GM18498 (cell line): ENCODE measurements around the gene FRAT1.
"Not testable (repeated sequence)": the region's sequence is repeated elsewhere in the genome, so short reads cannot be mapped to it uniquely, and the experiment has no call there.

Source experiments
- ATAC-seq: cut with Tn5 transposase; IDR thresholded peaks from one replicate; pipeline ENCODE4 v1.9.1; 2021; ENCODE audit warnings: mild to moderate bottlenecking, moderate library complexity; ENCODE audit not compliant: unreplicated experiment

FRAT1 gene

DNA sequence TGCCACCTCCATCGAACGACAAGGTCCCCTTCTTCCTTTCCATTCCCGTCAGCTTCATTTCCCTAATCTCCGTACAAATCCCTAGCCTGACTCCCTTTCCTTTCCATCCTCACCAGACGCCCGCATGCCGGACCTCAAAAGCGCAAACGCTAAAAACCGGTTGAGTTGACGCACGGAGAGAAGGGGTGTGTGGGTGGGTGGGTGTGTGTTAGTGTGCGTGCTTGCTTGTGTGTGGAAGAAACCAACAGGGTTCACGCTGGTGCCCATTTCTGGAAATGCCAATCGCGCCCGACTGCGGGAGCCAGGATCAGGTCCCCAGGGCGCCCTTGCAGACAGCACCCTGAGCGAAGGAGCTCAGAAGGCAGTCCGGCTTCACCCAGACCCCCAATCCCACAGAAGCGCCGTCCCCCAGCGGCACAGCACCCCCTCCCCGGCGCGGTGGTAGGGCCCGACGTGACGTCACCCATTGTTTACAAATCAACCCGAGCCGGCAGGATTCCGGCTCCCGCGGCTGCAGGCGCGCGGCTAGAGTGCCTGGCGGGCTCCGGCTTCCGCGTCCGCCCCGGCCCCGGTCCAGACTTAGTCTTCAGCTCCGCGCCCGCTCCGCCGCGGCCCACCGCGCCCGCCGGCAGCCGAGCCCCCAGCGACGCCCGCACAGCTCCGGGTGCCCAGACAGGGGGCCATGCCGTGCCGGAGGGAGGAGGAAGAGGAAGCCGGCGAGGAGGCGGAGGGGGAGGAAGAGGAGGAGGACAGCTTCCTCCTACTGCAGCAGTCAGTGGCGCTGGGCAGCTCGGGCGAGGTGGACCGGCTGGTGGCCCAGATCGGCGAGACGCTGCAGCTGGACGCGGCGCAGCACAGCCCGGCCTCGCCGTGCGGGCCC, at the start of gene FRAT1:
FRAT1 (plus strand) TSS at position 500 of the 880 bp plus-strand sequence; CDS start at position 683, 183 bp downstream.
- peak; percentile 84 for ATAC-seq

DNA sequence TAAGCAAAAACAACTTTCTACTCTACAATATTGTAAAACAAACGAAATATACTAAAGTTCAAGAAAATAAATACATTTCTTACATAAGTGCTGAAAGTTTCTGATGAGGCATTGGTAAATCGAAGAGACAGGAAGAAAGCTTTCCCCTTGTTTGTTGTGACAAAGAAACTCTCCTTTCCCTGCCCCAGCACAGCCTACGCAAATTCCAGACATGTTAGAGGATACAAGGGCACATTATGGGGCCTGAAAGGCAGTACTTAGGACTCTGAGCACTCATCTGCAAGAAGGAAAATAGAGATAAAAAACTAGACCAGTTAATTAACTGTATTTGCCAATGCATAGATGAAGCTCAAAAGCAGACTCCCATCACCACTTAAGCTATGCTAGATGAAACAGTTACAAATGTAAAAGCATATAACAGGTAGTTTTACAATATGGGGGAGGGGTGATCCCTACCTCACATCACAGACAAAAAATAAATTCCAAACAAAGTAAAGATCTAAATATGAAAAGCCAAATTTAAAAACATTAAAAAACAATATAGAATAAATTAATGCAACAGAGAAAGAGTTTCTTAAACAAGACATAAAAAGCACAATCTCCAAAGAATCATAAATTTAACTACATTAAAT, 48.4 kb upstream of the FRAT1 start:
- ATAC-seq: no peak

GRCh38 chr10:97273700-97274099, 45.4 kb upstream of the FRAT1 start:
- no peak for ATAC-seq

DNA sequence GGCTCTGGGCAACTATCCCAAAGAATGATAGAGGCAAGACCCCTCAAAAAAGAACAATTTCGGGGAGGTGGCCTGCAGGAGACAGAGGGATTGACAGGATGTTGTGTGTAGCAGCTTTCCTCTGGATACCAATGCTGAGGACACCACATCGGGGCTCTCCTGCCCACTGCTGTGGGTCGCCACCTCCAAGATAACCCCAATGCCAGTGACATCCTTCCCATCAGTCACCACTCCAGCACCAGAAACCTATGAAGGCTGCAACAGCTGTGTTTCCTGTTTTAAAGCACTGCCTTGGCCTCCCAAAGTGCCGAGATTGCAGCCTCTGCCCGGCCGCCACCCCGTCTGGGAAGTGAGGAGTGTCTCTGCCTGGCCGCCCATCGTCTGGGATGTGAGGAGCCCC, 44.2 kb upstream of the FRAT1 start:
- no peak for ATAC-seq

DNA sequence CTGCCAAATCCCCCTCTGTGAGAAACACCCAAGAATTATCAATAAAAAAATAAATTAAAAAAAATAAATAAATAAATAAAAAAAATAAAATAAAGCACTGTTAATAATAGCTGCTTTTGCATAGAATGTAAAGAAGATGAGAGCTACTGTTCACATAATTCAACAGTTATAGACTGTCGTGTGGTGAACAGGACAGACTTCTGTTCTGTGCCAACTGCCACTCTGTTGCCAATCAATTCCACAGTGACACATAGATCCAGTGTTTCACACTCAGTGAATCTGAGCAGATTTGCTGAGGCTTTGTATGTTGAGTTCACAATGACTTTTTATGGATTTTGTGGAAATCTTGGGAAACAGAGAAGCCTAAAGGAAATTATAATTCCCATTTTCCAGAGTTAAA, 41.5 kb upstream of the FRAT1 start:
- ATAC-seq: no peak

DNA sequence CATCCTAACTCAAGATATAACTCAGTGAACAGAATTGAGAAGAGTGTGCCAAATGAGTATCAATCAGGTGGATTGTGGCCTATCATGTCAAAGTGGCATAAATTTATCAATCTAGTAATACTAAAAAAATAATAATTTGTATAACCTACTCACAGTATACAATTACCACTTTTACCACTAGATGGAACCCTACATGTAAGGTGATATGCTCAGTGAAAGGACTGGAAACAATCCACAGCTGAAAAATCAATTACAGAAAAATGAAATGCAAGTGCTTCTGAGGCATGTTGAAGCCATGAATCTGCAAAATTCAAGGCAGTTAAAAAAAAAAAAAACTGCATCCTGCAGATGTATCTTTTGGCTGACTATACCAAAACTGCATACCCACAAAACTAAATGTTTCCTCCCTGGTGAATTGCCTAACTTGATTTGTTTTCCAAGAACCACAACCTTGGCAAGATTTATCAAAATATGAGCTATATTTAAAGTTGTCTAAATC, 40.5 kb upstream of the FRAT1 start:
- ATAC-seq: no peak

- no peak for ATAC-seq
These were observed 39.8 kb upstream of the FRAT1 start for GRCh38 chr10:97279121-97279815.

DNA sequence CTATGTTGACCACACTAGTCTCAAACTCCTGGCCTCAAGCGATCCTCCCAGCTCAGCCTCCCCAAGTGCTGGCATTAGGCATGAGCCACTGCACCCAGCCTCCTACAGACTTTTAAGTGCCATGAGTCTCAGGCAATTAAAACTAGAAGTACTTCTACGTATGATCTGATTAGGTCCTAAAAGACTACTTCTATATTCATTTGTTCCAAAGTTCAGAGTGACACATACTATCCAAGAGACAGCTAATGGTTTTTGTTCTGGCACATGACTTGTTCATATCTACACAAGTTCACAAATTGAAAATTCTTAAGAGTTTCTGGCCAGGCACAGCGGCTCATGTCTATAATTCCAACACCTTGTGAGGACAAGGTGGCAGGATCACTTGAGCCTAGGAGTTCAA, 38.3 kb upstream of the FRAT1 start:
- no peak for ATAC-seq

DNA sequence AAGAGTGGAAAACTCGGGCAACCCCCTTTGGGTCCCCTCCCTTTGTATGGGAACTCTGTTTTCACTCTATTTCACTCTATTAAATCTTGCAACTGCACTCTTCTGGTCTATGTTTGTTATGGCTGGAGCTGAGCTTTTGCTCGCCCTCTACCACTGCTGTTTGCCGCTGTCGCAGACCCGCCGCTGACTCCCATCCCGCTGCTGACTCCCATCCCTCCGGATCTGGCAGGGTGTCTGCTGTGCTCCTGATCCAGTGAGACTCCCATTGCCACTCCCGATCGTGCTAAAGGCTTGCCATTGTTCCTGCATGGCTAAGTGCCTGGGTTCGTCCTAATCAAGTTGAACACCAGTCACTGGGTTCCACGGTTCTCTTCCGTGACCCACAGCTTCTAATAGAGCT, 29.0 kb upstream of the FRAT1 start:
- ATAC-seq: not testable (repeated sequence)

- not testable (repeated sequence) for ATAC-seq
These were observed 28.3 kb upstream of the FRAT1 start for GRCh38 chr10:97290576-97291356.

DNA sequence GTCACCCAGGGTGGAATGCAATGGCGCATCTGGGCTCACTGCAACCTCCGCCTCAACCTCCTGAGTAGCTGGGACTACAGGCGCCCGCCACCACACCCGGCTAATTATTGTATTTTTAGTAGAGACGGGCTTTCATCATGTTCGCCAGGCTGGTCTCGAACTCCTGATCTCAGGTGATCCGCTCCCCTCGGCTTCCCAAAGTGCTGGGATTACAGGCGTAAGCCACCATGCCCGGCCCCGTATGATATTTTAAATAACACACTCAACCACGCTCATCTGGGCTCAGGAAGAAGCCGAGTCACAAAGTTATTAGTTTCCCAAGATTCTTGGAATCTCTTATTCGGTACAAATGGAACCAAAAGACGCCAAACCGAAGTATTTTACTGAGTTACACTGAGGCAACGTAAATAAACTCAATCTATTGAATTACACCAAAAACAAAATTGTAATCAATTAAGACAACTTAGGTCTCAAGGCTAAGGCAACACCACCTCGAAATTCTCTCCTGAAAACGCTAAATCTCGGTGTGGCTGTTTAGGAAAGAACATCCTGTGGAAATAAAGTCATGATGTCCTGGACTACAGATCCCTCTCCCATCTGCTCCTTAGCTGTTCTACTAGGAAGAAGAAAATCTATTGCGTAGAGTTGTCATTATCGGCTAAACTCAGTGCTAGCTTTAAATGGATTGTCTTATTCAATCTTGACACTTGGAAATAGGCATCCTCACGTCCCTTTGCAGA, 27.5 kb upstream of the FRAT1 start:
- no peak for ATAC-seq

DNA sequence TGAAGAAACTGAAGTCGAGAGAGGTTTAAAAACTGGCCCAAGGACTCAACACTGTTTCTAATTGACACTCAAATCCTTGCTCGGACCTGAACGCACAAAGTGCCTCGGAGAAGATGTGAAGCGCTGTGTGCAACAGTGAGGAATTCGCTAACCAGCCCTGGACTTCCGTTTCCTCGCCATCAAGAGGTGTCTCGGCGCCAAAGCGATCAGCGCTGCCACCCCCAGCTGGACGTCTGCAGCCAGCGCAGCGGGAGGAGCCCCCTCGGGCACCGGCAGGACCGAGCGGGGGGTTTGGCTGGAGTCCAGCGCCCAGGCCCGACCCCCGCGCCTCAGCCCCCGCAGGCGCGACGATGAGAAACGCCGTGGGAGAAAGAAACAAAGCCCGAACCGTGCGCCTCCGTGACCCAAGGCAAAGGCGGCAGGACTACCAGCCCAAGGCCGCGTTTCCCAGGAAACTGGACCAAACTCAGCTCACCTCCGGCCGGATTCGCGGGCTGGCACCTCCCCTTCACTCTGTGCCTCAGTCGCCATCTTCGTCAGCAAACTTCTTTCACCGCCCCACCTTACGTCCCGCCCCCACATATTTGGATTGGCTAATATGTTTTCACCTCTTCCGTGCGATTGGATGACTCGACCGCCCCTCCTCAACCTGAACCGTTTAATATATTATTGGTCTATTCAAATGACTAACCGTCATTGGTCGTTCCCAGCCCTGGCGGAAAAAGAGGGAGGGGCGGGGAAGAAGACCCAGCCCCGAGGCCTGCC, 26.8 kb upstream of the FRAT1 start, which contains the start of gene ARHGAP19:
ARHGAP19 (minus strand) TSS at position 541 of the 765 bp plus-strand sequence; CDS start at position 531, 10 bp downstream.
- peak; percentile 95 for ATAC-seq

DNA sequence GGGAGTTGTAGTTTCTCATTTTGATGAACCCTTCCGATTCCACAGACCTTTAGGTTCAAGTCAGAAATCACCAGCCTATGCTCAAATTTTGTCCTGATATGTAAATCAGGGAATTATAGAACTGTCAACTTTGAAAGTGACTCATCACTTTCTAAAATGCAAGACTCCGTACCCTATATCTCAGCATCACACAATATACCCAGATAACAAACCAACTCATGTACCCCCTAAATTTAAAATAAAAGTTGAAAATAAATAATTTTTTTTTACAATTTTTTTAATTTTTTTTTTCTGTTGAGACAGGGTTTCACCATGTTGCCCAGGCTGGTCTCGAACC, 26.2 kb upstream of the FRAT1 start:
- ATAC-seq: no peak

GRCh38 chr10:97297556-97298222, 21.4 kb upstream of the FRAT1 start:
- ATAC-seq: no peak

DNA sequence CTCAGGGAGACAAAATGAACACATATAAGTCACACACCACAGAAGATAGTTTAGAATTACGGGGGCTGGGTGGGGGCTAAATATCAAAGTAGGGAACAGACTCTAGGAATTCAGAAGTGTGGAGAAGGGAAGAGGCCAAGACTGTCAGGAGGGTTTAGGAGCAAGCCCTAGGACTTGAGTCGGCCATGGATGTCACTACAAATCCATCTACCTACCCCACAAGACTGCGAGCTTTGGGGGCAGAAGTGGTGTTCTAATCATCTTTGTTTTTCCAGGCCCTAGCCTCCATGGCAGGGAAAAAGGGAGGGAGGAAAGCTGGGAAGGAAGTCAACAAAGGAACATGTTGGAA, 20.9 kb upstream of the FRAT1 start:
- no peak for ATAC-seq

DNA sequence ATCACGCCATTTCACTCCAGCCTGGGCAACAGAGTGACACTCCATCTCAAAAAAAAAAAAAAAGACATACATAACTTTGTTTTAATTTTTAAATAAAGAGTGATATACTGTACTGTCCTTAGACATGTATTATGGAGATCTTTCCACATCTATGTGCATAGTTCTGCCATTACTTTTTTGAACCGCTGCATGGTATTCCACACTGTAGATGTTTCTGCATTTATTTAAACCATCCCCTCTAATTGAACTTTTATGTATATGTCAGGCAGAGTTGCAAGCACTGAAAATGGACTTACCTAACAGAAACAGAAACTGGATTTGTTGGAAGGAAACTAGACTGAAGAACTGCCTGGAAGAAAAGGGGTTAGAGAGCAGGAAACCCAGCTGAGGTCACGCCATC, 18.1 kb upstream of the FRAT1 start:
- no peak for ATAC-seq

- no peak for ATAC-seq
These were observed 16.8 kb upstream of the FRAT1 start for GRCh38 chr10:97302088-97302791.

DNA sequence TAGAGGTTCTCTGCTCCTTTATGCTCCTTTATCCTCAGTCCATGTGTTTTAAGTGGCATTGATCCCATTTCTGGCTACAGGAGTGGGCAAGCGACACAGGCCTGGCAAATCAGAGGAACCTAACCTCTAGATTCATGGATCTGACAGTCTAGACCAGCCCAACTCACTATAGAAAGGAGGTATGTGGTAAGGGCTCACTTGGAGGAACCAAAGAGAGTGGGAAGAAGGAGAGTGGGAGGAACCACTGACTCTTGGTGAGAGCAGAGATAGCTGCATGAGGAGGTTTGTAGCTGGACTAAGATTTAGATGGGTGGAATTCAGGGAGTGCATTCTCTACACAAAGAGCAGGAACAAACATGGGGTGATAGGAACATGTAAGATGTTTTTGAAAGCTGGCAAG, 11.6 kb upstream of the FRAT1 start:
- ATAC-seq: no peak
